ENCODE measurements around the gene LSM12. TPM values are rescaled to one million over a fixed set of nuclear protein-coding genes. Genes with fewer than 3 reads are reported as not detected.
"Not testable (repeated sequence)": the region's sequence is repeated elsewhere in the genome, so short reads cannot be mapped to it uniquely, and the experiment has no call there.

The LSM12 gene
- total RNA-seq, 1 experiment from 2014 or later, result 128 TPM

- Histone ChIP-seq H3K9me3 (no peaks in the 10 kb centered on the region), H3K36me3 (peaks cover 2% of the 10 kb centered on the region; the same call in 1 of the 2 replicates), H3K4me3 (no peak overlapping the region), H3K27me3 (no peaks in the 10 kb centered on the region)
- DNase-seq, result no peak
Measured at GRCh38 chr17:44102849-44103622, 36.6 kb upstream of the LSM12 start.

GRCh38 chr17:44101858-44102257, 35.4 kb upstream of the LSM12 start:
- not testable (repeated sequence) for DNase-seq, H3K36me3 ChIP-seq, H3K9me3 ChIP-seq, H3K4me3 ChIP-seq, H3K27me3 ChIP-seq

- Histone ChIP-seq H3K36me3 (peaks cover 2% of the 10 kb centered on the region; the same call in 1 of the 2 replicates), H3K27me3 (no peaks in the 10 kb centered on the region), H3K4me3 (no peak overlapping the region), H3K9me3 (no peaks in the 10 kb centered on the region)
- peak; percentile 94 for DNase-seq
Measured at GRCh38 chr17:44097110-44097958, 30.9 kb upstream of the LSM12 start.

DNA sequence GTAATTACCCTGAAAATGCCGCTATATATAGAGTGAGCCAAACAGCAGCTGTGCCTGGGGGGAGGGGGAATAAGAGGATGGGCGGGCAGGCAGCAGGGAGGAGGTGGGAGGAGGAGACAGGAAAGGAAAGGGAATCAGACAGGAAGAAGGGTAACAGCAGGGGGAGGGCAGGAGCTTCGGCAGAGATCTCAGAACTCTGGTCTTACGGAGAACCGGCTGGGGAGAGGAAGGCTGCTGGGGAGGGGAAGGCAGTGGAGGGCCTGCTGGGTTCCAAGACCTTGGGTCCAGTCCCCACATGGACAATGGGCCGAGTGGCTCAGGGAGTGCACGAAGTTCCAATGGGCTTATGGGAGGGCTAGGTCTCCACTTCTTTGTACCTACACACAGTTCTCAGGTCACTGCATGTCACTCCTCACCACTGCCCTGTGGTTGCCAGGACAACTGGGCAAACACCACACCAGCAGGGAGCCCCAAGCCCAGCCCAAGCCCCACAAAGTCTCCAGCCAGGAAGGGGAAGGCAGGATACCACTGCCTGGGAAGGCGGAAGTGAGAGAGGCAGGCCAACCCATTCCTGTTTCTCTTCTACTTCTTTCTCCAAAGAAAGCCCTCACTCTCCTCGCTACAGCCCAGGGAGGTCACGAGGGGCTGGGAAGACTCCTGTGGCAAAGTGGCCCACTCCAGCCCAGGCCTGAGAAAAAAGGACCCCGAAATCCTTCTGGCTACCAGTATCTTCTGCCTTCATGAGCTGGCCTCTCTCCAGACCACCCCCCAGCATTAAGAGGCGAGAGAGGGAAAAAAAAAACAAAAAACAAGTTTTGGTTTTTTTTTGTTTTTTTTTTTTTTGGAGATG, 29.4 kb upstream of the LSM12 start:
- no peaks in the 10 kb centered on the region for H3K9me3 ChIP-seq
- DNase-seq, result peak; percentile 94
- peaks cover 9% of the 10 kb centered on the region for H3K36me3 ChIP-seq
- H3K4me3 ChIP-seq, result peak overlapping the region; percentile 44
- no peaks in the 10 kb centered on the region for H3K27me3 ChIP-seq

DNA sequence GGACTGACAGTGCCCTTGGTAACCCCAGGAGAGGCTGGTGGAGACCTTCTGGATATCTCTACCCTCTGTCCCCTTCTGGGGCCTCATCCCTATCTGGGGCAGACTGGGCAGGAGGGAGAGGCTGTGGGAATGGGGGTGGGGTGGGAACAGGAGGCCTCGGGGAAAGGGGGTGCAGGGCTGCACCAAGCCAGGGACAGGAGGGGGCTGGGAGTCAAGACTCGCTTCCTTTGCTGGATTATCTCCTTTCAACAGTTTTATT, 28.8 kb upstream of the LSM12 start:
- H3K4me3 ChIP-seq, result peak overlapping the region; percentile 44
- H3K36me3 ChIP-seq, result peaks cover 10% of the 10 kb centered on the region
- DNase-seq, result no peak
- H3K27me3 ChIP-seq, result no peaks in the 10 kb centered on the region
- H3K9me3 ChIP-seq, result no peaks in the 10 kb centered on the region

GRCh38 chr17:44094701-44095387, 28.4 kb upstream of the LSM12 start:
- no peak for DNase-seq
- peaks cover 8% of the 10 kb centered on the region for H3K36me3 ChIP-seq
- no peak overlapping the region for H3K4me3 ChIP-seq
- no peaks in the 10 kb centered on the region for H3K9me3 ChIP-seq
- no peaks in the 10 kb centered on the region for H3K27me3 ChIP-seq

DNA sequence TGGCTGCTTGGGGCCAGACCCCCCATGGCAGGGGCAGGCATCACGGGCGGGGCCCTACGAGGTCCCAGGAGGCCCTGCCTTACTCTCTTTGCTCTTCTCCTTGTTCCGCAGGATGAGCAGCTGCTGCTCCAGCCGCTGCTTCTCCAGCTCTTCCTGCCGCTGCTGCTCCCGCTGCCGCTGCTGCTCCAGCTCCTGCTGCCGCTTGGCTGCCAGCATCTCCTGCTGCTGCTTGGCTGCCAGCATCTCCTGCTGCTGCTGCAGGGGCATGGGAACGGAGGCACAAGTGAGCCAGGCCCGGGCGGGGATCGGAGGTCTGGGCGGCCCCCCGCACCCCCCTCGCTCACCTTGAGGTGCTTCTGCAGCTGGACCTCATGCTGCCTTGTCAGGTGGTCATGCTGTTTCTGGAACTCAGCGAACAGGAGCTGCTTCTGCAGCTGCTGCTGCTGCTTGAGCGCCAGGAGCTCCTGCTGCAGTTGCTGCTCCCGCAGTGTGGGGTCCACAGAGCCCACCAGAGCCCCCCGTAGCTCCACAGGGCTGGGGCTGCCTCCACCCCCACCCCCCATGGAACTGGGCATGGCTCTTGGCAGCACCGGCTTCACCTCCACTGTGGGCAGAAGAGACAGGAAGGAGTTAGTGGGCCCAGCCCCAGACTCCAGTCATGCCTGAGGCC, 26.9 kb upstream of the LSM12 start:
- Histone ChIP-seq H3K36me3 (peaks cover 16% of the 10 kb centered on the region), H3K4me3 (no peak overlapping the region), H3K27me3 (no peaks in the 10 kb centered on the region), H3K9me3 (no peaks in the 10 kb centered on the region)
- DNase-seq, result no peak

DNA sequence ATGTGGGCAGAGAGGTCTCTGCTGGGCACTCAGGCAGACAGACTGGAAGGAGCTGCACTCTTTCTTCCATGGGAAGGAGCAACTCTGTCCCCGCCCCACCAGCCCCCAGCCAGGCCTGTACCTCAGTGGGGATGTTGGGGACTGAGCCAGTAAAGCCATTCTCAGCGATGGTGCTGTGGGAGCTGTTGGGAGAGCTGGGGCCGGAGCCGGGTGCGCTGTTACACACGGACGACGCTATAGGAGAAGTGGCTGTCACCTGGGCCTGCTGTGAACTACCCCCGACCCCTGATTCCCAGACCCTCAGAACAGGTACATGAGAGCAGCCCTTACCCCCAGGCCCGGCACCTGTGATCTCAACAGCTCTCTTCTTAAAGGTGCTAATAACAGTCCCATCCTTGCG, 25.6 kb upstream of the LSM12 start:
- Histone ChIP-seq H3K4me3 (no peak overlapping the region), H3K9me3 (no peaks in the 10 kb centered on the region), H3K36me3 (peaks cover 19% of the 10 kb centered on the region), H3K27me3 (no peaks in the 10 kb centered on the region)
- DNase-seq, result no peak

DNA sequence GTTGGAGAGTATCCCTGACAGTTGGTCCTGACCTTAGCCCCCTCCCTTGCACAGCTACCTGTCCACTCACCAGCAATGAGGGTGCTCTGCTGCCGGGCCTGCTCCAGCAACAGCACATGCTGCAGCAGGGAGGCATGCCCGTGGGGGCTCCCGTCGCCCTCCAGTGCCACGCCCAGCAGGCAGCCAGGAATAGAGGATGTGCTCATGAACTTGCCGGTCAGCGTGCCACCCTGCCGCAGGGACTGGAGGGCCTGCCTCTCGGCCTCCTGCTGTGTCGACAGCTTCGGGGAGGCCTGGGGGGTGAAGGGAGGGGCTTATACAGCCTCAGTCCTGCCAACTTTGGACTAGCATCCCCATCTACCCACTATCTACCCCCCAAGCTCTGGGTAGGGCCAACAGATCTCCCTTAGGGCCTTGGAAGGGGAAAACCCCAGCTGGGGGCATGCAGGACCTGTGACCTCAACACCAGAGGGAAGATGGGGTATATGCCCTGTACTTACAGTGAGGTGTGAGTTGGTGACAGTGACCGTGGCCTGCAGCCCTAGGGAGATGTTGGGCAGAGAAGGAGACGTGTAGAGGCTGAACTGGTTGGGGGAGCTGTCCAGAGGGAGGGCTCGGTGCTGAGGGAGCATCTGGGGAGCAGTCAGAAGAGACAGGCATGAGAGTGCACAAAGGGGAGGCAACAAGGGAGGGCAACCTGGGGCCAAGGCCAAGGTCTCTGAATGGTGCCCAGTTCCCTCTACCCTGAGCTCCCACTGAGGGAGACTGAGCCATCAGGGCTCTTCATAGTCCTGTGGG, 24.9 kb upstream of the LSM12 start:
- H3K27me3 ChIP-seq, result no peaks in the 10 kb centered on the region
- H3K36me3 ChIP-seq, result peaks cover 19% of the 10 kb centered on the region
- H3K4me3 ChIP-seq, result no peak overlapping the region
- H3K9me3 ChIP-seq, result no peaks in the 10 kb centered on the region
- DNase-seq, result no peak

DNA sequence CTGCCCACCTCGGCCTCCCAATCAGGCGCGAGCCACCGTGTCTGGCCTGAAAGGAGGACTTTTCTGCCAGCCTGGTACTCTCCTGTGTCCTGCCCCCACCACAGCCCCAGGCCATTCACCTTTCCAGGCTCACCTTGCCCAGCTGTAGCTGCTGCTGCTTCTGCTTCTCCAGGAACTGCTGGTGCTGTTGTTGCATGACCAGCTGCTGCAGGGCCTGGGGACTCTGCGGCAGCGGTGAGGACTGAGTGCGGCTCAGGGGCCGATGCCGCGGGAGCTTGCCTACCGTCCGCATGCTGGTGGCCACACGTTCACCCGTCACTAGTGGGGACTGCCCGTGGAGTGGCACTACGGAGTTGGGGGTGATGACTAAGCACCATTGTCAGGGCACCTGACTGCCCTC, 21.8 kb upstream of the LSM12 start:
- Histone ChIP-seq H3K4me3 (no peak overlapping the region), H3K36me3 (peaks cover 25% of the 10 kb centered on the region), H3K27me3 (no peaks in the 10 kb centered on the region), H3K9me3 (no peaks in the 10 kb centered on the region)
- no peak for DNase-seq

DNA sequence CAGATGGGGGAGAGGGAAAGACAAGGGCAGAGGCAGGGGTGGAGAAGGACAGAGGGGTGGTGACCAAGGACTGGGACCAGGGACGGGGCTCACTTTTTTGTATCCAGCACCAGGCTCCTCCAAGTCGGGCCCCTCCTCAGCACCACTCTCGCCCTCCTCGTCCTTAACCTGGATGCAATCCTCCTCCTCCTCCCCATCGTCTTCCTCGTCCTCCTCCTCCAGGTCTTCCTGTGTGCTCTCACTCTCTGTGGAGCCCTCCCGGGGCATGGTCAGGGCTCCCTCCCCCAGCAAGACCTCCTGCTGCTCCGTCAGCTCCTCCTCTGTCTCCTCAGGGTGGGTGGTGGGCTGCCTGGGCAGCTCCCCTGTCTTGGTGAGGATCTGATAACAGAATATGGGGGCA, 20.8 kb upstream of the LSM12 start:
- DNase-seq, result no peak
- Histone ChIP-seq H3K27me3 (no peaks in the 10 kb centered on the region), H3K36me3 (peaks cover 30% of the 10 kb centered on the region), H3K9me3 (no peaks in the 10 kb centered on the region), H3K4me3 (no peak overlapping the region)

- DNase-seq, result peak; percentile 95
- Histone ChIP-seq H3K27me3 (no peaks in the 10 kb centered on the region), H3K9me3 (no peaks in the 10 kb centered on the region), H3K36me3 (peaks cover 31% of the 10 kb centered on the region), H3K4me3 (no peak overlapping the region)
Measured at GRCh38 chr17:44086364-44087311, 20.2 kb upstream of the LSM12 start.

DNA sequence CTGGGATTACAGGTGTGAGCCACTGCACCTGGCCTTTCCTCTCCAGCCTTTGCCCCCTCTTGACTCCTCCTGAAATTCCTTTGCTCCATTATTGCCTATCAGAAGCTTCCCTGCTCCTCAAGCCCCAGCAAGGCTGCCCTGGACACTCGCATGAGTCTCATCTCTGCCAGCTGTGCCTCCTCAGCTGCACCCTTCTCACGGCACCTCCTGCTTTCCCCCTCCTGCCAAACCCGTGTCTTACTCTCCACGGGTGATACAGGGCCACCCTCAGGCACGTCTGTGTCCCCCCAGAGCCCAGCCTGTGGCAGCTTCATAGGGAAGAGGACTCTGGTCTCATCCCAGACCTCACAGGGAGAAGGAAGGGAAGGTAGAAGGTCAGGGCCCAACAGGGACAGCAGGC, 19.4 kb upstream of the LSM12 start:
- no peak overlapping the region for H3K4me3 ChIP-seq
- no peak for DNase-seq
- no peaks in the 10 kb centered on the region for H3K27me3 ChIP-seq
- H3K36me3 ChIP-seq, result peaks cover 27% of the 10 kb centered on the region
- H3K9me3 ChIP-seq, result no peaks in the 10 kb centered on the region

DNA sequence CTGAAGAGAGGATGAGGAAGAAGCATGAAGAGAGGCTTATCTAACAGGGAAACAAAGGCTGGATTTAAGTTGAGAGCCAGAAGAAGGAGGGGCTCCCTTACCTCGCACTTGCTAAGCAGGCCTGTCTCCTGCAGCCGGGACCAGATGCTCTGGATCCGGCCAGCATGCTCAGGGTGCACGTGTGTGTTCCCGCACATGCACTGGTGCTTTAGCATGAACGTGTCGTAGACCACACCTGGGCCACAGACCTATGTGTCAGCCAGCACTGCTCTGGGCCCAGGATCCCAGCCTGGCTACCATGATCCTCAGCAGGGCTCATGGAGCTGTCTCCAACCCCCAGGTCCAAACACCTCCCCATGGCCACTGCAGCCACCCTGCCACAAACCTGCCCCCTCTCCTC, 18.4 kb upstream of the LSM12 start:
- Histone ChIP-seq H3K27me3 (no peaks in the 10 kb centered on the region), H3K4me3 (no peak overlapping the region), H3K36me3 (peaks cover 32% of the 10 kb centered on the region), H3K9me3 (no peaks in the 10 kb centered on the region)
- no peak for DNase-seq

DNA sequence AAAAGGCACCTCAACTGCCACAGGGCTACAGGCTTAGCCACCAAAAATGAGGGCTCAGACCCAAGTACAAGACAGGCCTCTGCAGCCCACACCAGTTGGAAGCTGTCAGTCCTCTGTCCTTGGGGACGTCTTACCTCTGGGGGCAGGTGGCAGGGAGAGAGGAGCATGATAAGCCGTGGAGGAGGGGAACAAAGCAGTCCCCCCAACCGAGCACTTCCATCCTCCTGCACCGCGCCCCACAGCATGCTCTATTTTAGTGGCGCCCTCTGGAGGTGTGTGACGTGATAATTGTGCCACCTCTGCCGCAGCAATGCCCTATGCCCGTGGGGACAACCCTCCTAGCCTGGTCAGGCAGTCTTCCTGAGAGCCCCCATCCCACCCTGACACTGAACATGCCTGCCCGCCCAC, 17.7 kb upstream of the LSM12 start:
- DNase-seq, result no peak
- Histone ChIP-seq H3K27me3 (no peaks in the 10 kb centered on the region), H3K4me3 (no peak overlapping the region), H3K9me3 (no peaks in the 10 kb centered on the region), H3K36me3 (peaks cover 30% of the 10 kb centered on the region)

Data from MG63 (cell line).